HG02973 (cell line): ENCODE results near the gene CDC5L.
"Not testable (repeated sequence)": the region's sequence is repeated elsewhere in the genome, so short reads cannot be mapped to it uniquely, and the experiment has no call there.

Experiments
- ATAC-seq: cut with Tn5 transposase; IDR thresholded peaks from one replicate; pipeline ENCODE4 v1.9.1; 2021; ENCODE audit warnings: moderate library complexity; ENCODE audit not compliant: unreplicated experiment

The CDC5L gene

GRCh38 chr6:44387346-44388134, at the start of gene CDC5L:
TSS of gene CDC5L (plus strand) at chr6:44387706. CDS start at chr6:44387824, 118 bp downstream.
- peak; percentile 86 for ATAC-seq

GRCh38 chr6:44338228-44339122, 49.0 kb upstream of the CDC5L start:
- ATAC-seq: peak; percentile 75

GRCh38 chr6:44339301-44339700, 48.2 kb upstream of the CDC5L start:
- ATAC-seq: no peak

DNA sequence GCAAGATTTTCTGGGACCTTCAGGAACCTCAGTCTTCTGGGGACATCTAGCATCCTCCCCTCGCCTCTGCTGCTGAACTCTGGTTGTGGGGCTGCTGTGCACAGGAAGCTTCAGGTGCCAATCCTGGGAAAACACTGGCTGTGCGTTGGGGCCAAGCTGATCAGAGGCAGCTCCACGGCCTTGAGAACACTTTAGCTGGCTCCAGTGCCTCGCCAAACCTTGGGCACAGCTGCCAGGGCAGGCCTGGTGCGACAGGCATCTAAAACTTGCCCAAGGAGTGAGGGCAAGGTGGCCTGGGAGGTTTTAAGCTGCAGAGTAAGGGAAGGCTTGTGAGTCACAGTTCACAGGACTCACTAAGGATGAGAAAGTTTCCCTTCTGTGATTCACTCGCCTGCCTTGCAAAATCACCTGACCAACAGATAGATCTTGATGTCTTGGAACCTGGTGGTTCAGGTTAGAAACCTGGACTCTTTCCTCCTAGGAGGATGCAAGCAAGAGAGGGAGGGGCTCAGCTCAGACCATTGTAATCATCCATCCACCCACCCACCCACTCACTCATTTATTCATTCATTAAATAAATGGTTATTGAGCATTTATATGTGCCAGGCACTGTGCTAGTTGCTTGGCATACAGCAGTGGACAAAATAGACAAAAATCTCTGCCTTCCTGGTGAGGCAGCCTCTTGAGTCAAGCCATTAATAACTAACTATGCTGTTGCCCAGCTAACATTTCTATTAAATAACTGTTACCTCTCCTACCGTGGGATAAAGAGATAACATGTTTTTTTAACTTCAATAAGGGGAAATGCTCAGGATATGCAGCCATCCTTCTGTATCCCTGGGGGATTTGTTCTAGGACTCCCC, 47.5 kb upstream of the CDC5L start:
- no peak for ATAC-seq

- no peak for ATAC-seq
Measured at GRCh38 chr6:44341095-44341890, 46.2 kb upstream of the CDC5L start.

- no peak for ATAC-seq
Measured at GRCh38 chr6:44342052-44342451, 45.5 kb upstream of the CDC5L start.

GRCh38 chr6:44342489-44342888, 45.0 kb upstream of the CDC5L start, which contains the start of gene SPATS1:
TSS of gene SPATS1 (plus strand) at chr6:44342650. CDS start at chr6:44343096, 446 bp downstream.
- ATAC-seq: no peak

GRCh38 chr6:44346818-44347217, 40.7 kb upstream of the CDC5L start:
- ATAC-seq: not testable (repeated sequence)

GRCh38 chr6:44349904-44350649, 37.4 kb upstream of the CDC5L start:
- no peak for ATAC-seq

GRCh38 chr6:44350650-44350994, 36.9 kb upstream of the CDC5L start:
- ATAC-seq: not testable (repeated sequence)

DNA sequence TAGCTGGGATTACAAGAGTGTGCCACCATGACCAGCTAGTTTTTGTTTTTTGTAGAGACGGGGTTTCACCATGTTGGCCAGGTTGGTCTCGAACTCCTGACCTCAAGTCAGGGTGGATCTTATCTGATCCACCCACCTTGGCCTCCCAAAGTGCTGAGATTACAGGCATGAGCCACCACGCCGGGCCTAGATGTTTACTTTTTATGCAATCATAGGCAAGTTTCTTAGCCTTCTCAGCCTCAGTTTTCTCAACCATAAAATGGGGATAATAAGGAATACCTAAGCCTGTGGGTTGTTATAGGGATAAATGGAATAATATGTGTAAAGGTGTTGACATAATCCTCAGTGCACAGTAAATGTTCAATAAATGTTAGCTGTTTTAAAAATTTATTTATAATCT, 35.2 kb upstream of the CDC5L start:
- no peak for ATAC-seq

GRCh38 chr6:44353336-44353735, 34.2 kb upstream of the CDC5L start:
- ATAC-seq: no peak

- ATAC-seq: no peak
Measured at GRCh38 chr6:44355640-44356039, 31.9 kb upstream of the CDC5L start.

- no peak for ATAC-seq
Measured at GRCh38 chr6:44356487-44356886, 31.0 kb upstream of the CDC5L start.

GRCh38 chr6:44359973-44360372, 27.5 kb upstream of the CDC5L start:
- no peak for ATAC-seq

GRCh38 chr6:44361947-44362346, 25.6 kb upstream of the CDC5L start:
- ATAC-seq: no peak

DNA sequence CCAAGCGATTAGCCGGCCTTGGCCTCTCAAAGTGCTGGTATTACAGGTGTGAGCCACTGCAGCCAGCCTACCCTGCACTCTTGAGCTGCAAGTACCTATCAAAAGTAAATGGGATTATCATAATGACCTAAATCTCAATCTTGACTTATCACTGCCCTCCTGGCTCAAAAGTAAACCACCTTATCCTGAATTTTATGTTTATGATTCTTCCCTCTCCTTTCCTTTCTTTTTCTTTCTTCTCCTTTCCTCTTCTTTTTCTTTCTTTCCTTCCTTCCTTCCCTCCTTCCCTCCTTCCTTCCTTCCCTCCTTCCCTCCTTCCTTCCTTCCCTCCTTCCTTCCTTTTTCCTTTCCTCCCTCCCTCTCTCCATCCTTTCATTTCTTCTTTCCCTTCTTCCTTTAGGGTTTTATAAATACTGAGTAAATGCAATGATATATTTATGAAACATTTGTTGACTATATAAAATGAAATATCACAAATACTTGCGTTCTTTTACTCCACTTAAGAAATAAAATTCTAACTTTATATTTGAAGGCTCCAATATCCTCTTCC, 24.1 kb upstream of the CDC5L start:
- ATAC-seq: no peak

DNA sequence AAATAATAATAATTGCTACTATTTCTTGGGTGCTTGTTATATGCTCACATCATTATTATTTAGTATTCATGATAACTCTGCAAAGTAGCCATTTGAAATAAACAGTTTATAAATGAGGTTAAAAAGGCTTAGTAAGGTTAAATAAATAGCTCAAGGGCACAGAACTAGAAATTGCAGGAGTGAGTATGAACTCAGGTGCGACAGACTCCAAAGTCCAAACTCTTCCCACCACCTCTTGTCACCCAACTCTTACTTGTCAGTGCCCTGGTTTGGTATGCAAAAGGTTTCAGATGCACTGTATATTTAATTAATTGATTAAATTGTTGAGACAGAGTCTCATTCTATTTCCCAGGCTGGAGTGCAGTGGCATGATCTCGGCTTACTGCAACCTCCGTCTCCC, 20.7 kb upstream of the CDC5L start:
- no peak for ATAC-seq

DNA sequence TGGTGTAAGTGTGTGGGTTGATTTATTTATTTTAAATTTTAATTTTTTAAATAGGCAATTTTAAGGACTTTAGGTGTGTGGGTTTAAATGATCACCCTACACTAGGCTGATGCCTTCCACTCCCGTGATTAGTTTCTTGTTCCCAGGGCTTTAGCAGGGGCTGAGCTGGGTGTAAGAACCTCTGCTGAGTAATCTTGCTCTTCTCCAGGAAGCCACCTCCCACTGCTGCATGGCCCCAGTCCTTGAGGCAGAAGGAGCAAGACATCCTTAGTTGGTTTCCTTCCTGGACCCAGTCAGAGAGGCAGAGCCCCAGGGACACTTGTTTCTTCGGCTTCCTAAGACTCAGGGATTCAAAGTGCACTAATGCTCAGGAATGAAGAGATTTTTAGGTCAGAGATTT, 19.8 kb upstream of the CDC5L start:
- no peak for ATAC-seq
